Type B pancreatic cell (in vitro differentiated cells): ENCODE results near the gene LEF1. TPM values are rescaled to one million over a fixed set of nuclear protein-coding genes. Genes with fewer than 3 reads are reported as not detected.

Experiments used
- DNase-seq: peaks from one replicate; pipeline ENCODE4 v3.0.0; 2021; ENCODE audit warnings: mixed read lengths; ENCODE audit not compliant: unreplicated experiment; ENCODE audit errors: extremely low spot score
- H3K27ac Mint-ChIP-seq: 2 replicates; pipeline ENCODE4 v1.8.0; 2021; ENCODE audit warnings: mild to moderate bottlenecking, mixed read lengths
- H3K27me3 Mint-ChIP-seq: 2 replicates; pipeline ENCODE4 v1.8.0; 2021; ENCODE audit warnings: mixed read lengths
- H3K36me3 Mint-ChIP-seq: 2 replicates; pipeline ENCODE4 v1.8.0; 2021; ENCODE audit warnings: mixed read lengths
- H3K4me1 Mint-ChIP-seq: one replicate; pipeline ENCODE4 v1.8.0; 2021; ENCODE audit warnings: mixed read lengths; ENCODE audit not compliant: unreplicated experiment
- H3K4me3 Mint-ChIP-seq: 2 replicates; pipeline ENCODE4 v1.8.0; 2021; ENCODE audit warnings: mild to moderate bottlenecking, mixed read lengths
- H3K9me3 Mint-ChIP-seq: 2 replicates; pipeline ENCODE4 v1.8.0; 2021; ENCODE audit warnings: mixed read lengths
- CTCF ChIP-seq: fragments of 200-600 bp; sonication (generic); conservative IDR thresholded peaks from 2 replicates; pipeline ENCODE4 v1.5.0; 2021; ENCODE audit warnings: antibody characterized with exemption, mild to moderate bottlenecking
- total RNA-seq: library from RNA; stranded (reverse); gene quantifications from 2 replicates; pipeline ENCODE4 v1.2.1, GENCODE V29; 2021; ENCODE audit warnings: low replicate concordance

Gene LEF1
- total RNA-seq, 1 donor from 2014 or later, result 66.1 TPM

- Mint-ChIP-seq H3K9me3 (no peaks in the 10 kb centered on the region), H3K4me1 (peaks cover 22% of the 10 kb centered on the region)
- TF ChIP-seq CTCF, result no peak
Measured at GRCh38 chr4:108210989-108211835, 42.5 kb upstream of the LEF1 start.

GRCh38 chr4:108209489-108209888 lies 40.8 kb upstream of the LEF1 start:
- H3K27me3 Mint-ChIP-seq, result peaks cover 7% of the 10 kb centered on the region

More at GRCh38 chr4:108210989-108211835, 42.5 kb upstream of the LEF1 start:
- H3K36me3 Mint-ChIP-seq, result no peaks in the 10 kb centered on the region
- H3K4me3 Mint-ChIP-seq, result no peak overlapping the region
- peaks cover 11% of the 10 kb centered on the region for H3K27me3 Mint-ChIP-seq
- no peak for DNase-seq
- no peak overlapping the region for H3K27ac Mint-ChIP-seq

GRCh38 chr4:108205859-108206258 lies 37.1 kb upstream of the LEF1 start:
- no peak overlapping the region for H3K4me3 Mint-ChIP-seq
- no peak overlapping the region for H3K27ac Mint-ChIP-seq
- no peak for DNase-seq
- peaks cover under 1% of the 10 kb centered on the region for H3K4me1 Mint-ChIP-seq
- no peak for TF ChIP-seq CTCF
- H3K36me3 Mint-ChIP-seq, result no peaks in the 10 kb centered on the region
- H3K27me3 Mint-ChIP-seq, result peaks cover 8% of the 10 kb centered on the region
- no peaks in the 10 kb centered on the region for H3K9me3 Mint-ChIP-seq

More at GRCh38 chr4:108209489-108209888, 40.8 kb upstream of the LEF1 start:
- DNase-seq, result no peak
- Mint-ChIP-seq H3K4me3 (no peak overlapping the region), H3K27ac (no peak overlapping the region), H3K9me3 (no peaks in the 10 kb centered on the region), H3K4me1 (peaks cover 16% of the 10 kb centered on the region), H3K36me3 (no peaks in the 10 kb centered on the region)
- TF ChIP-seq CTCF, result no peak

GRCh38 chr4:108204518-108204917 lies 35.8 kb upstream of the LEF1 start:
- H3K27ac Mint-ChIP-seq, result no peak overlapping the region
- no peak for TF ChIP-seq CTCF
- H3K4me1 Mint-ChIP-seq, result peaks cover 4% of the 10 kb centered on the region
- no peak for DNase-seq
- H3K27me3 Mint-ChIP-seq, result peaks cover 10% of the 10 kb centered on the region
- no peaks in the 10 kb centered on the region for H3K36me3 Mint-ChIP-seq
- H3K9me3 Mint-ChIP-seq, result no peaks in the 10 kb centered on the region
- no peak overlapping the region for H3K4me3 Mint-ChIP-seq

- H3K4me3 Mint-ChIP-seq, result no peak overlapping the region
- H3K36me3 Mint-ChIP-seq, result no peaks in the 10 kb centered on the region
- no peak for TF ChIP-seq CTCF
- H3K9me3 Mint-ChIP-seq, result no peaks in the 10 kb centered on the region
- no peak overlapping the region for H3K27ac Mint-ChIP-seq
- H3K4me1 Mint-ChIP-seq, result peaks cover 5% of the 10 kb centered on the region
- DNase-seq, result no peak
- H3K27me3 Mint-ChIP-seq, result peaks cover 11% of the 10 kb centered on the region
Measured at GRCh38 chr4:108203377-108203776, 34.6 kb upstream of the LEF1 start.
